Small intestine (tissue), 7 donors: Measurements from ENCODE around the gene KCNQ1OT1. TPM values are rescaled to one million over a fixed set of nuclear protein-coding genes. Genes with fewer than 3 reads are reported as not detected.

Experiments used
- DNase-seq, 2 donors: peaks; one replicate each; pipeline versions ENCODE4 v3.0.0 to v3.0.0-alpha.2; 2013
- FAIRE-seq: peaks from 2 replicates; lab custom pipeline; 2012; peaks lifted over from hg19 to GRCh38; lab: Jason Lieb, UNC
- H3K27ac ChIP-seq, 3 donors: one replicate each; pipeline ENCODE4 v1.5.1; 2013; ENCODE audit warnings: low read length in 2 of 3, mild to moderate bottlenecking in 2 of 3, control low read depth in 1 of 3, inconsistent platforms in 1 of 3, low read depth in 1 of 3, moderate library complexity in 1 of 3
- H3K27me3 ChIP-seq, 3 donors: one replicate each; pipeline ENCODE4 v1.6.1; 2013; ENCODE audit warnings: low read length in 3 of 3, inconsistent platforms in 1 of 3; ENCODE audit not compliant: control insufficient read depth in 3 of 3, insufficient read depth in 3 of 3
- H3K36me3 ChIP-seq, 3 donors: one replicate each; pipeline ENCODE4 v1.6.1; 2013; ENCODE audit warnings: low read length in 3 of 3, inconsistent platforms in 1 of 3, low read depth in 1 of 3, mild to moderate bottlenecking in 1 of 3, moderate library complexity in 1 of 3; ENCODE audit not compliant: control insufficient read depth in 3 of 3, insufficient read depth in 2 of 3
- H3K4me1 ChIP-seq, 3 donors: one replicate each; pipeline ENCODE4 v1.6.1; 2013; ENCODE audit warnings: low read length in 2 of 3, inconsistent platforms in 1 of 3, low read depth in 1 of 3, mild to moderate bottlenecking in 1 of 3, moderate library complexity in 1 of 3; ENCODE audit not compliant: control insufficient read depth in 3 of 3, insufficient read depth in 2 of 3
- H3K4me3 ChIP-seq, 3 donors: one replicate each; pipeline ENCODE4 v1.5.1; 2013; ENCODE audit warnings: low read length in 3 of 3, control low read depth in 1 of 3, inconsistent platforms in 1 of 3, low read depth in 1 of 3, mild to moderate bottlenecking in 1 of 3, moderate library complexity in 1 of 3
- H3K9me3 ChIP-seq, 2 donors: one replicate each; pipeline ENCODE4 v1.6.1; 2013; ENCODE audit warnings: low read depth in 1 of 2, low read length in 1 of 2; ENCODE audit not compliant: control insufficient read depth in 2 of 2, insufficient read depth in 1 of 2
- WGBS, 3 donors: extraction: QIAGEN DNeasy Blood & Tissue Kit; methylation state at CpG; one replicate each; pipeline ENCODE4 v1.1.7; 2013; 5-methylcytosine and 5-hydroxymethylcytosine counted together
- polyA plus RNA-seq, 4 donors: library from polyadenylated mRNA; stranded (reverse) in 3 of 4; unstranded in 1 of 4; fragments of 200-250 nt in 3 of 4; fragments of 120-200 nt in 1 of 4; gene quantifications; one replicate each; pipeline versions ENCODE4 v1.2.1 to v1.2.3, GENCODE V29; 2013
- donor health status: healthy with polysubstance abuse.
- donor health status: control.
- donor health status: control.
- donor health status: Bipolar disorder and iron deficiency.
- donor health status: healthy.

The KCNQ1OT1 gene
- polyA plus RNA-seq, 4 donors = under 0.01 to 2.3 (median 0.11) TPM

- WGBS, 3 donors = 88 to 96% (median 93%) methylated on average over 8 of the region's 8 CpGs
- Histone ChIP-seq H3K27me3 (no peaks in the 10 kb centered on the region), H3K4me1 (peaks cover 0 to 12% (median 2%) of the 10 kb centered on the region in 3 donors), H3K4me3 (no peak overlapping the region), H3K9me3 (peaks cover 0 to 23% of the 10 kb centered on the region in 2 donors), H3K36me3 (peaks cover 0 to 88% (median 0%) of the 10 kb centered on the region in 3 donors), H3K27ac (no peak overlapping the region)
- peak in 1 of 2 donors; percentile 9 for DNase-seq
- no peak for FAIRE-seq
These were observed 29.9 kb downstream of the KCNQ1OT1 start for GRCh38 chr11:2669634-2670469.

- FAIRE-seq = no peak
- DNase-seq = peak; percentile 35 to 38
- peaks cover 0 to 3% (median 0%) of the 10 kb centered on the region in 3 donors for H3K4me1 ChIP-seq
- no peaks in the 10 kb centered on the region for H3K27me3 ChIP-seq
- H3K9me3 ChIP-seq = peaks cover 0 to 30% of the 10 kb centered on the region in 2 donors
- peak overlapping the region in 1 of 3 donors; percentile 17 for H3K27ac ChIP-seq
- WGBS, 3 donors = 60 to 82% (median 74%) methylated on average over 5 of the region's 5 CpGs
- no peak overlapping the region for H3K4me3 ChIP-seq
- peaks cover 0 to 92% (median 0%) of the 10 kb centered on the region in 3 donors for H3K36me3 ChIP-seq
These were observed 30.9 kb downstream of the KCNQ1OT1 start for GRCh38 chr11:2668876-2669275.

GRCh38 chr11:2667940-2668339, 31.9 kb downstream of the KCNQ1OT1 start:
- FAIRE-seq (no peak), DNase-seq (no peak)
- WGBS, 3 donors = 93 to 100% (median 93%) methylated on average over 2 of the region's 2 CpGs

GRCh38 chr11:2666828-2667570, 32.8 kb downstream of the KCNQ1OT1 start:
- Histone ChIP-seq H3K36me3 (peaks cover 0 to 91% (median 0%) of the 10 kb centered on the region in 3 donors), H3K27ac (no peak overlapping the region), H3K4me1 (no peaks in the 10 kb centered on the region), H3K4me3 (no peak overlapping the region), H3K27me3 (no peaks in the 10 kb centered on the region), H3K9me3 (peaks cover 0 to 49% of the 10 kb centered on the region in 2 donors)
- FAIRE-seq = no peak
- WGBS, 3 donors = 85 to 92% (median 86%) methylated on average over 15 of the region's 15 CpGs
- no peak for DNase-seq

More at GRCh38 chr11:2667940-2668339, 31.9 kb downstream of the KCNQ1OT1 start:
- no peaks in the 10 kb centered on the region for H3K27me3 ChIP-seq
- no peak overlapping the region for H3K4me3 ChIP-seq
- peaks cover 0 to 39% of the 10 kb centered on the region in 2 donors for H3K9me3 ChIP-seq
- peaks cover 0 to 92% (median 0%) of the 10 kb centered on the region in 3 donors for H3K36me3 ChIP-seq
- H3K27ac ChIP-seq = no peak overlapping the region
- no peaks in the 10 kb centered on the region for H3K4me1 ChIP-seq

GRCh38 chr11:2666401-2666741, 33.4 kb downstream of the KCNQ1OT1 start:
- no peak overlapping the region for H3K27ac ChIP-seq
- peaks cover 0 to 91% (median 0%) of the 10 kb centered on the region in 3 donors for H3K36me3 ChIP-seq
- no peaks in the 10 kb centered on the region for H3K27me3 ChIP-seq
- DNase-seq (no peak), FAIRE-seq (no peak)
- 79 to 93% (median 87%) methylated on average over 6 of the region's 6 CpGs for WGBS, 3 donors
- no peak overlapping the region for H3K4me3 ChIP-seq
- peaks cover 0 to 55% of the 10 kb centered on the region in 2 donors for H3K9me3 ChIP-seq
- no peaks in the 10 kb centered on the region for H3K4me1 ChIP-seq

GRCh38 chr11:2665526-2666400, 34.0 kb downstream of the KCNQ1OT1 start:
- no peak for FAIRE-seq
- 87 to 89% (median 88%) methylated on average over 11 of the region's 11 CpGs for WGBS, 3 donors
- H3K4me1 ChIP-seq = no peaks in the 10 kb centered on the region
- DNase-seq = no peak
- peaks cover 0 to 61% of the 10 kb centered on the region in 2 donors for H3K9me3 ChIP-seq
- H3K27ac ChIP-seq = no peak overlapping the region
- H3K36me3 ChIP-seq = peaks cover 0 to 87% (median 0%) of the 10 kb centered on the region in 3 donors
- no peak overlapping the region for H3K4me3 ChIP-seq
- no peaks in the 10 kb centered on the region for H3K27me3 ChIP-seq

- H3K36me3 ChIP-seq = peaks cover 0 to 79% (median 0%) of the 10 kb centered on the region in 3 donors
- no peaks in the 10 kb centered on the region for H3K4me1 ChIP-seq
- DNase-seq (no peak), FAIRE-seq (no peak)
- no peaks in the 10 kb centered on the region for H3K27me3 ChIP-seq
- H3K9me3 ChIP-seq = peaks cover 0 to 65% of the 10 kb centered on the region in 2 donors
- no peak overlapping the region for H3K27ac ChIP-seq
- 89 to 91% (median 90%) methylated on average over 14 of the region's 14 CpGs for WGBS, 3 donors
- H3K4me3 ChIP-seq = no peak overlapping the region
These were observed 34.8 kb downstream of the KCNQ1OT1 start for GRCh38 chr11:2664791-2665525.
